Activated B cell treated with CpG ODN at 0.5 μM for 24 hours (primary cell): ENCODE measurements around the gene RMI1. TPM values are rescaled to one million over a fixed set of nuclear protein-coding genes. Genes with fewer than 3 reads are reported as not detected.

Experiments
- ATAC-seq: fragments of 200-7000 bp; cut with Tn5 transposase; one replicate; pipeline ENCODE4 v1.10.0; 2021; ENCODE audit warnings: low read depth, mild to moderate bottlenecking, moderate library complexity
- CTCF ChIA-PET: fragments of 350-600 bp; sonication (Branson Sonifier 250); formaldehyde crosslinking; loops from one replicate; lab custom pipeline; 2021; ENCODE audit warnings: antibody characterized with exemption; lab: Charles Lee
- POLR2A ChIA-PET: fragments of 350-600 bp; sonication (Branson Sonifier 250); formaldehyde crosslinking; loops from one replicate; lab custom pipeline; 2021; ENCODE audit warnings: antibody characterized with exemption; lab: Charles Lee
- DNase-seq: peaks from one replicate; pipeline ENCODE4 v3.0.0; 2022
- H3K27ac Mint-ChIP-seq: one replicate; pipeline ENCODE4 v1.8.0; 2020; ENCODE audit warnings: mixed read lengths
- H3K27me3 Mint-ChIP-seq: one replicate; pipeline ENCODE4 v1.8.0; 2021; ENCODE audit warnings: mixed read lengths
- H3K36me3 Mint-ChIP-seq: one replicate; pipeline ENCODE4 v1.8.0; 2021; ENCODE audit warnings: low read depth, mixed read lengths
- H3K4me1 Mint-ChIP-seq: one replicate; pipeline ENCODE4 v1.8.0; 2021; ENCODE audit warnings: mixed read lengths
- H3K4me3 Mint-ChIP-seq: one replicate; pipeline ENCODE4 v1.8.0; 2020; ENCODE audit warnings: mild to moderate bottlenecking, mixed read lengths
- H3K9me3 Mint-ChIP-seq: one replicate; pipeline ENCODE4 v1.8.0; 2020; ENCODE audit warnings: mixed read lengths
- CTCF ChIP-seq: fragments of 200-600 bp; IDR thresholded peaks from one replicate; pipeline ENCODE4 v1.8.0; 2022; ENCODE audit warnings: antibody characterized with exemption, mild to moderate bottlenecking
- intact Hi-C: fragments of 100-400 bp; cut with micrococcal nuclease; formaldehyde crosslinking; loops from one replicate; pipeline ENCODE4 v1.15.1; 2024
- total RNA-seq: library from RNA; stranded (reverse); gene quantifications from 2 replicates; pipeline ENCODE4 v1.2.3, GENCODE V29; 2022

Gene RMI1
- total RNA-seq, 1 donor from 2014 or later, result 8.5 TPM

- no peak overlapping the region for H3K27ac Mint-ChIP-seq
- POLR2A ChIA-PET, result no interaction called here
- intact Hi-C loops, result no loop called here
- H3K4me1 Mint-ChIP-seq, result no peaks in the 10 kb centered on the region
- H3K9me3 Mint-ChIP-seq, result peaks cover 9% of the 10 kb centered on the region
- CTCF ChIA-PET, result interaction anchor here (0.6 kb wide), 1 partner anchor 12 kb away, joined by 3 read pairs; no protein-coding TSS in a partner anchor
- H3K27me3 Mint-ChIP-seq, result peaks cover 8% of the 10 kb centered on the region
- H3K4me3 Mint-ChIP-seq, result no peak overlapping the region
- DNase-seq (no peak), ATAC-seq (no peak)
- TF ChIP-seq CTCF, result no peak
- no peaks in the 10 kb centered on the region for H3K36me3 Mint-ChIP-seq
Measured at GRCh38 chr9:84045481-84046097, 65.0 kb downstream of the RMI1 start.

Other genes starting within 250 kb of the RMI1 start
- gene GKAP1, start 163.0 kb upstream of the RMI1 start, total RNA-seq, result 3.7 and 4.3 TPM in 2 replicates
- gene KIF27, start 59.4 kb upstream of the RMI1 start, total RNA-seq, result 4.9 and 5.1 TPM in 2 replicates
- gene HNRNPK, start 590 bp upstream of the RMI1 start, total RNA-seq, result 645 and 678 TPM in 2 replicates